ENCODE data around the gene EXTL1. TPM values are rescaled to one million over a fixed set of nuclear protein-coding genes. Genes with fewer than 3 reads are reported as not detected.

The EXTL1 gene
- total and polyA plus RNA-seq, 2 donors (not counting 3 experiments of a cell fraction or from before 2014, with no cell fraction given): not detected

DNA sequence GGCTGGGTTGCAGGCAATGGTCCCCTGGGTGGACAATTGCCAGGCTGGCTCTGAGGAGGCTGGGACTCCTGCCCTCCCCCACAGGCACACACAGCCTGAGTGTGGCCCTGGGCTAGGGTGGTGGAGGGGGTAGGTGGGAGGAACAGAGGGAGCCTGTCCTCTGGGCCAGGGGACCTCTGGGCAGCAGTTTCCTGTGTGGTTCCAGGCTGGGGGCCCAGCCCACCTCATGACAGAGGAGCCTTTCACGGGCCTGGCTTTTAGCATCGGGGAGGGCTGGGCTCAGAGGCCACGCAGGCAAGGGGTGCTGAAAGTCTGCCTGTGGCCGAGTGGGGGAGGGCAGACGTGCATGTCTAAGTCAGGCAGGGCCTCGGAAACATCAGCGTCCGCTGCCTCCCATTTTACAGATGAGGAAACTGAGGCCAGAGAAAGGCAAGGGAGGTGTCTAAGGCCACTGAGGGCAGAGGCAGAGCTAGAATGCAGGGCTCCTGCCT, 7.0 kb downstream of the EXTL1 start:
- dilution Hi-C loops (cut with MboI; ENCODE audit: extremely low pct_ligation_motif_present, low sequenced_read_pairs): no loop called here
- H4K20me1 ChIP-seq (replicated peaks; ENCODE audit: control insufficient read depth, extremely low read depth, insufficient read depth, low read length): no peaks in the 10 kb centered on the region
- CTCF ChIA-PET: interaction anchor here (2.3 kb wide), 1 partner anchor 116 kb away, joined by 7 read pairs; no protein-coding TSS in a partner anchor

More for the DNA sequence above, 7.0 kb downstream of the EXTL1 start:
- H3K79me2 ChIP-seq (ENCODE audit: control insufficient read depth, insufficient read depth, low read length): no peaks in the 10 kb centered on the region
- peaks cover 0 to 1% of the 10 kb centered on the region in 2 experiments for H3K27me3 ChIP-seq (ENCODE audit: control insufficient read depth in 2 of 2, insufficient read depth in 2 of 2, low read length in 2 of 2)
- no peaks in the 10 kb centered on the region for H3K4me1 ChIP-seq (ENCODE audit: control insufficient read depth, extremely low read depth, insufficient read depth, low read length)
- H3K36me3 ChIP-seq (ENCODE audit: control insufficient read depth in 2 of 2, extremely low read depth in 1 of 2, insufficient read depth in 2 of 2, low read length in 2 of 2): no peaks in the 10 kb centered on the region
- no peak overlapping the region for H3K4me3 ChIP-seq (replicated peaks in 1 of 3; ENCODE audit: insufficient read depth in 1 of 3, low read depth in 1 of 3, low read length in 3 of 3)
- intact Hi-C loops (cut with micrococcal nuclease): no loop called here
- no peak overlapping the region for H2AFZ ChIP-seq (ENCODE audit: low read depth, low read length)
- H3K27ac ChIP-seq (ENCODE audit: insufficient read depth, low read depth, low read length): no peak overlapping the region
- DNase-seq (ENCODE audit: low read depth, low spot score): no peak
- no peak overlapping the region for H3K9ac ChIP-seq (replicated peaks; ENCODE audit: extremely low read depth, insufficient read depth, low read length)
- H3K9me1 ChIP-seq (replicated peaks; ENCODE audit: control insufficient read depth, extremely low read depth, insufficient read depth, low read length): no peaks in the 10 kb centered on the region
- BruUV-seq (replicated peaks): no TSS peak
- no peaks in the 10 kb centered on the region for H3K9me3 ChIP-seq (replicated peaks; ENCODE audit: control insufficient read depth, insufficient read depth, low read length)
- POLR2A ChIA-PET: no interaction called here
- FAIRE-seq: no peak
- no peak overlapping the region for H3K4me2 ChIP-seq (ENCODE audit: insufficient read depth, low read length)
- no peak for TF ChIP-seq EZH2 (IDR thresholded peaks at IDR 0.05; ENCODE audit: borderline replicate concordance, low read depth, low read length, severe bottlenecking)
- TF ChIP-seq POLR2AphosphoS5 (IDR thresholded peaks at IDR 0.05; ENCODE audit: insufficient read depth, low read depth, low read length): no peak
- no peak for TF ChIP-seq MYC (IDR thresholded peaks at IDR 0.05; ENCODE audit: low read depth, low read length)
- TF ChIP-seq, protein P1, sequence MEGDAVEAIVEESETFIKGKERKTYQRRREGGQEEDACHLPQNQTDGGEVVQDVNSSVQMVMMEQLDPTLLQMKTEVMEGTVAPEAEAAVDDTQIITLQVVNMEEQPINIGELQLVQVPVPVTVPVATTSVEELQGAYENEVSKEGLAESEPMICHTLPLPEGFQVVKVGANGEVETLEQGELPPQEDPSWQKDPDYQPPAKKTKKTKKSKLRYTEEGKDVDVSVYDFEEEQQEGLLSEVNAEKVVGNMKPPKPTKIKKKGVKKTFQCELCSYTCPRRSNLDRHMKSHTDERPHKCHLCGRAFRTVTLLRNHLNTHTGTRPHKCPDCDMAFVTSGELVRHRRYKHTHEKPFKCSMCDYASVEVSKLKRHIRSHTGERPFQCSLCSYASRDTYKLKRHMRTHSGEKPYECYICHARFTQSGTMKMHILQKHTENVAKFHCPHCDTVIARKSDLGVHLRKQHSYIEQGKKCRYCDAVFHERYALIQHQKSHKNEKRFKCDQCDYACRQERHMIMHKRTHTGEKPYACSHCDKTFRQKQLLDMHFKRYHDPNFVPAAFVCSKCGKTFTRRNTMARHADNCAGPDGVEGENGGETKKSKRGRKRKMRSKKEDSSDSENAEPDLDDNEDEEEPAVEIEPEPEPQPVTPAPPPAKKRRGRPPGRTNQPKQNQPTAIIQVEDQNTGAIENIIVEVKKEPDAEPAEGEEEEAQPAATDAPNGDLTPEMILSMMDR (IDR thresholded peaks at IDR 0.05; ENCODE audit: extremely low read depth in 1 of 2, insufficient read depth in 1 of 2, low read depth in 1 of 2, low read length in 2 of 2): no peak
- TF ChIP-seq FOS (IDR thresholded peaks at IDR 0.05; ENCODE audit: borderline replicate concordance, insufficient read depth, low read length): no peak
- TF ChIP-seq, protein P2, sequence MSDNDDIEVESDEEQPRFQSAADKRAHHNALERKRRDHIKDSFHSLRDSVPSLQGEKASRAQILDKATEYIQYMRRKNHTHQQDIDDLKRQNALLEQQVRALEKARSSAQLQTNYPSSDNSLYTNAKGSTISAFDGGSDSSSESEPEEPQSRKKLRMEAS (IDR thresholded peaks at IDR 0.05; ENCODE audit: insufficient read depth, insufficient read length): no peak
- no peak for TF ChIP-seq GATA2 (IDR thresholded peaks at IDR 0.05; ENCODE audit: insufficient read depth, insufficient read length, low read depth, low read length)
- no peak for TF ChIP-seq JUN (IDR thresholded peaks at IDR 0.05; ENCODE audit: borderline replicate concordance, insufficient read depth, insufficient read length, low read depth)
- TF ChIP-seq POLR2A (IDR thresholded peaks at IDR 0.05; ENCODE audit: low read depth, low read length): no peak
